ENCODE data around the gene SLC36A4.

Gene SLC36A4

GRCh38 chr11:93219440-93219839 lies 21.6 kb upstream of the SLC36A4 start:
- Histone ChIP-seq H3K36me3 (ENCODE audit: control insufficient read depth, insufficient read depth, low read length, severe bottlenecking) (no peaks in the 10 kb centered on the region), H3K4me1 (ENCODE audit: control insufficient read depth, insufficient read depth, low read length) (no peaks in the 10 kb centered on the region), H3K9ac (ENCODE audit: low read length) (no peak overlapping the region), H3K27me3 (replicated peaks; ENCODE audit: control insufficient read depth, insufficient read depth, low read length) (peaks cover 5% of the 10 kb centered on the region), H3K4me3 (ENCODE audit: low read length) (no peak overlapping the region), H3K9me3 (ENCODE audit: control insufficient read depth, low read length) (no peaks in the 10 kb centered on the region)
- no peak for DNase-seq (ENCODE audit: low read depth)

- Histone ChIP-seq H3K9ac (ENCODE audit: low read length) (no peak overlapping the region), H3K4me3 (ENCODE audit: low read length) (no peak overlapping the region), H3K9me3 (ENCODE audit: control insufficient read depth, low read length) (no peaks in the 10 kb centered on the region), H3K27me3 (replicated peaks; ENCODE audit: control insufficient read depth, insufficient read depth, low read length) (peaks cover 5% of the 10 kb centered on the region), H3K36me3 (ENCODE audit: control insufficient read depth, insufficient read depth, low read length, severe bottlenecking) (no peaks in the 10 kb centered on the region), H3K4me1 (ENCODE audit: control insufficient read depth, insufficient read depth, low read length) (no peaks in the 10 kb centered on the region)
- no peak for DNase-seq (ENCODE audit: low read depth)
Observed at GRCh38 chr11:93216511-93217101, 18.8 kb upstream of the SLC36A4 start.

- no peak overlapping the region for H3K4me3 ChIP-seq (ENCODE audit: low read length)
- no peak for DNase-seq (ENCODE audit: low read depth)
- peaks cover 11% of the 10 kb centered on the region for H3K9me3 ChIP-seq (ENCODE audit: control insufficient read depth, low read length)
- no peaks in the 10 kb centered on the region for H3K27me3 ChIP-seq (replicated peaks; ENCODE audit: control insufficient read depth, insufficient read depth, low read length)
- H3K9ac ChIP-seq (ENCODE audit: low read length): no peak overlapping the region
- no peaks in the 10 kb centered on the region for H3K4me1 ChIP-seq (ENCODE audit: control insufficient read depth, insufficient read depth, low read length)
- no peaks in the 10 kb centered on the region for H3K36me3 ChIP-seq (ENCODE audit: control insufficient read depth, insufficient read depth, low read length, severe bottlenecking)
Observed at GRCh38 chr11:93213622-93214021, 15.8 kb upstream of the SLC36A4 start.

GRCh38 chr11:93212094-93212493 lies 14.3 kb upstream of the SLC36A4 start:
- DNase-seq (ENCODE audit: low read depth): no peak
- no peaks in the 10 kb centered on the region for H3K4me1 ChIP-seq (ENCODE audit: control insufficient read depth, insufficient read depth, low read length)
- H3K9ac ChIP-seq (ENCODE audit: low read length): no peak overlapping the region
- H3K4me3 ChIP-seq (ENCODE audit: low read length): no peak overlapping the region
- H3K36me3 ChIP-seq (ENCODE audit: control insufficient read depth, insufficient read depth, low read length, severe bottlenecking): no peaks in the 10 kb centered on the region
- H3K27me3 ChIP-seq (replicated peaks; ENCODE audit: control insufficient read depth, insufficient read depth, low read length): no peaks in the 10 kb centered on the region
- H3K9me3 ChIP-seq (ENCODE audit: control insufficient read depth, low read length): peaks cover 21% of the 10 kb centered on the region

- peaks cover 21% of the 10 kb centered on the region for H3K9me3 ChIP-seq (ENCODE audit: control insufficient read depth, low read length)
- no peaks in the 10 kb centered on the region for H3K36me3 ChIP-seq (ENCODE audit: control insufficient read depth, insufficient read depth, low read length, severe bottlenecking)
- no peaks in the 10 kb centered on the region for H3K4me1 ChIP-seq (ENCODE audit: control insufficient read depth, insufficient read depth, low read length)
- no peak for DNase-seq (ENCODE audit: low read depth)
- no peak overlapping the region for H3K4me3 ChIP-seq (ENCODE audit: low read length)
- H3K27me3 ChIP-seq (replicated peaks; ENCODE audit: control insufficient read depth, insufficient read depth, low read length): no peaks in the 10 kb centered on the region
- H3K9ac ChIP-seq (ENCODE audit: low read length): no peak overlapping the region
Observed at GRCh38 chr11:93209466-93209865, 11.7 kb upstream of the SLC36A4 start.

DNA sequence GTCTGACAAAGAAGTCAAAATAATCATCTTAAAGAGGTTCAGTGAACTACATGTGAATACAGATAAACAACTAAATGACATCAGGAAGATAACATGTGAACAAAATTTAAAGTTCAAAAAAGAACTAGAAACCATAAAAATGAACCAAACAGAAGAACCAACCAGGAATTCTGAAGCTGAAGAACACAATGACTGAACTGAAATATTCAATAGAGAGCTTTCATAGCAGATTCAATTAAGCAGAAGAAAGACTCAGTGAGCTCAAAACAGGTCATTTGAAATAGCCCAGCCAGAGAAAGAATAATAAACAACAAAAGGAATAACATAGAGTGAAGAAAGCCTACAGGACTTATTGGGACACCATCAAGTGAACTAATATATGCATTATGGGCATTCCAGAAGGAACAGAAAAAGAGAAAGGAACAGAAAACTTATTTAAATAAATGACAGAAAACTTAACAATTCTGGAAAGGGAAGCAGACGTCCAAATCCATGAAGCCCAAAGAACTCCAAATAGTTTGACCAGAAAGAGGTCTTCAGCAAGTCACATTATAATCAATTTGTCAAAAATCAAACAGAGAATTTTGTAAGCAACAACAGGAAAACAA lies 11.0 kb upstream of the SLC36A4 start:
- Histone ChIP-seq H3K27me3 (replicated peaks; ENCODE audit: control insufficient read depth, insufficient read depth, low read length) (no peaks in the 10 kb centered on the region), H3K9ac (ENCODE audit: low read length) (no peak overlapping the region), H3K36me3 (ENCODE audit: control insufficient read depth, insufficient read depth, low read length, severe bottlenecking) (no peaks in the 10 kb centered on the region), H3K4me1 (ENCODE audit: control insufficient read depth, insufficient read depth, low read length) (no peaks in the 10 kb centered on the region), H3K9me3 (ENCODE audit: control insufficient read depth, low read length) (peaks cover 21% of the 10 kb centered on the region), H3K4me3 (ENCODE audit: low read length) (no peak overlapping the region)
- DNase-seq (ENCODE audit: low read depth): no peak

DNA sequence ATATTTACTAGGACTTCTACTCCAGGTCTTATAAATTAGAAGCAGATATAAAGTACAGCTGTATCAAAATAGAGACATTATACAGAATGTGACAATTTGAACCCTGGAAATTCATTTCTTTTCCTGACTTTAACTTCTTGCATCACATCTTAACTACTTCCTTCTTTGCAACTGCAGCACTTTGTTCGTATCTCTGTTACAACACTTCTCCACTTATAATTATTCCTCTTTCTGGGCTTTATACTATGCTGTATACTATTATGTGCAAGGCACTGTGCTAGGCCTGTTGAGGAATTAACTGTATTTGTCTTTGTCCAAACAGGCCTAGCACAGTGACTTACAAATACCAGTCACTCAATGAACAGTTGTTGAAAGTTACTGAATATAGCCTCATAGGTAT lies 1.8 kb upstream of the SLC36A4 start:
- no peaks in the 10 kb centered on the region for H3K9me3 ChIP-seq (ENCODE audit: control insufficient read depth, low read length)
- peaks cover 4% of the 10 kb centered on the region for H3K4me1 ChIP-seq (ENCODE audit: control insufficient read depth, insufficient read depth, low read length)

DNA sequence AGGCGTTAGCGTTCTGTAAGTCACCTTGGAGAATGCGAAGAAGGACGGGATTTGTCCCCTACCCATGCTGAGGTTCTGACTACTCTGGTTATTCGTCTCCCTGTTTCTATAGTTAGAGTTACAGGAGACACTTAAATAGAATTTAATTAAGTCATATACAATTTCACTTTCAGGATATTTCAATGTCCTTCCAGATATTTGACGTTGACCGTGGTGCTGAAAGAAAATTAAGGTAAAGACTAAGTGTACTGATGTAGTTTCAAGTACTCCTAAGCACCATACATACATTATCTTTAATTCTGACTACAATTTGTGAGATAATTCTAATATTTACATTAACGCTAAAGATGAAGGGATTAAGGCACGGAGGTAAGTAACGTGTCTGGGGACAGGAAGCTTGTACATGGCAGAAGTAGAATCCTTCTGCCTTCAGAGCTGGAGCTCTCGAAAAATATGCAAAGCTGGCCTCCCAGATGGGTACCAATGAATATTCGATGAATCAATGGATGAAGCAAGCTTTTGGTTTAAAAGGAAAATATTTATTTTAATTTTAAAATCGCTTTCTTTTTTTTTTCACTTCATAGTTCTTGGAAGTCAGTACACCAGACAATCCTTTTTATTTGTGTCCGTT lies 539 bp upstream of the SLC36A4 start:
- H3K36me3 ChIP-seq (ENCODE audit: control insufficient read depth, insufficient read depth, low read length, severe bottlenecking): no peaks in the 10 kb centered on the region
- peak overlapping the region; percentile 82 for H3K4me3 ChIP-seq (ENCODE audit: low read length)
- no peaks in the 10 kb centered on the region for H3K9me3 ChIP-seq (ENCODE audit: control insufficient read depth, low read length)
- no peaks in the 10 kb centered on the region for H3K27me3 ChIP-seq (replicated peaks; ENCODE audit: control insufficient read depth, insufficient read depth, low read length)
- DNase-seq (ENCODE audit: low read depth): no peak
- H3K9ac ChIP-seq (ENCODE audit: low read length): peak overlapping the region; percentile 96
- peaks cover 4% of the 10 kb centered on the region for H3K4me1 ChIP-seq (ENCODE audit: control insufficient read depth, insufficient read depth, low read length)

More for the DNA sequence above, 1.8 kb upstream of the SLC36A4 start:
- no peak for DNase-seq (ENCODE audit: low read depth)
- H3K4me3 ChIP-seq (ENCODE audit: low read length): no peak overlapping the region
- no peak overlapping the region for H3K9ac ChIP-seq (ENCODE audit: low read length)
- no peaks in the 10 kb centered on the region for H3K27me3 ChIP-seq (replicated peaks; ENCODE audit: control insufficient read depth, insufficient read depth, low read length)
- no peaks in the 10 kb centered on the region for H3K36me3 ChIP-seq (ENCODE audit: control insufficient read depth, insufficient read depth, low read length, severe bottlenecking)

- peaks cover 4% of the 10 kb centered on the region for H3K4me1 ChIP-seq (ENCODE audit: control insufficient read depth, insufficient read depth, low read length)
- no peaks in the 10 kb centered on the region for H3K27me3 ChIP-seq (replicated peaks; ENCODE audit: control insufficient read depth, insufficient read depth, low read length)
- H3K9ac ChIP-seq (ENCODE audit: low read length): peak overlapping the region; percentile 96
- H3K36me3 ChIP-seq (ENCODE audit: control insufficient read depth, insufficient read depth, low read length, severe bottlenecking): no peaks in the 10 kb centered on the region
- H3K4me3 ChIP-seq (ENCODE audit: low read length): peak overlapping the region; percentile 82
- peak; percentile 52 for DNase-seq (ENCODE audit: low read depth)
- H3K9me3 ChIP-seq (ENCODE audit: control insufficient read depth, low read length): no peaks in the 10 kb centered on the region
Observed at GRCh38 chr11:93196816-93197379, 893 bp downstream of the SLC36A4 start.

GRCh38 chr11:93194673-93195291 lies 3.0 kb downstream of the SLC36A4 start:
- no peak overlapping the region for H3K4me3 ChIP-seq (ENCODE audit: low read length)

DNA sequence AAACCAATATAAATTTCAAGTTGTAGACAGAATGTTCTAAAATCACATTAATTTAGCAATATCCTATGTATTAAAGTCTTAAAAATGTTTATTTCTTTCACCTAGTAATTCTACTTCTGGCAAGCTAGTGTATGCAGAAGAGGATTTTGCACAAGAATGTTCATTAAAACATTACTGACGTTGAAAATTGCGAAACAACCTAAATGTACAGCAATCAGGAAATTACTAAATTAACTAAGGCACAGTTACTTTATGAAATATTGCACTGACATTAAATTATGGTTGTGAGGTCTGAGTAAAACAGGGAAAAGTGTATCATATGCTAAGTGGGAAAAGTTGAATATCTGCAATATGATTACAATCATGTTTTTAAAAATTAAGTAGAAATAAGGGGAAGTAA lies 4.1 kb downstream of the SLC36A4 start:
- H3K36me3 ChIP-seq (ENCODE audit: control insufficient read depth, insufficient read depth, low read length, severe bottlenecking): no peaks in the 10 kb centered on the region
- H3K4me1 ChIP-seq (ENCODE audit: control insufficient read depth, insufficient read depth, low read length): peaks cover 4% of the 10 kb centered on the region
- H3K27me3 ChIP-seq (replicated peaks; ENCODE audit: control insufficient read depth, insufficient read depth, low read length): no peaks in the 10 kb centered on the region
- DNase-seq (ENCODE audit: low read depth): no peak
- H3K9ac ChIP-seq (ENCODE audit: low read length): no peak overlapping the region
- no peaks in the 10 kb centered on the region for H3K9me3 ChIP-seq (ENCODE audit: control insufficient read depth, low read length)
- H3K4me3 ChIP-seq (ENCODE audit: low read length): no peak overlapping the region

More at GRCh38 chr11:93194673-93195291, 3.0 kb downstream of the SLC36A4 start:
- no peak overlapping the region for H3K9ac ChIP-seq (ENCODE audit: low read length)
- DNase-seq (ENCODE audit: low read depth): no peak
- no peaks in the 10 kb centered on the region for H3K36me3 ChIP-seq (ENCODE audit: control insufficient read depth, insufficient read depth, low read length, severe bottlenecking)
- peaks cover 4% of the 10 kb centered on the region for H3K4me1 ChIP-seq (ENCODE audit: control insufficient read depth, insufficient read depth, low read length)
- no peaks in the 10 kb centered on the region for H3K27me3 ChIP-seq (replicated peaks; ENCODE audit: control insufficient read depth, insufficient read depth, low read length)
- no peaks in the 10 kb centered on the region for H3K9me3 ChIP-seq (ENCODE audit: control insufficient read depth, low read length)

All from adipocyte (in vitro differentiated cells).